Measurements from ENCODE around the gene AKR1C2.

- TF ChIP-seq, protein P1, sequence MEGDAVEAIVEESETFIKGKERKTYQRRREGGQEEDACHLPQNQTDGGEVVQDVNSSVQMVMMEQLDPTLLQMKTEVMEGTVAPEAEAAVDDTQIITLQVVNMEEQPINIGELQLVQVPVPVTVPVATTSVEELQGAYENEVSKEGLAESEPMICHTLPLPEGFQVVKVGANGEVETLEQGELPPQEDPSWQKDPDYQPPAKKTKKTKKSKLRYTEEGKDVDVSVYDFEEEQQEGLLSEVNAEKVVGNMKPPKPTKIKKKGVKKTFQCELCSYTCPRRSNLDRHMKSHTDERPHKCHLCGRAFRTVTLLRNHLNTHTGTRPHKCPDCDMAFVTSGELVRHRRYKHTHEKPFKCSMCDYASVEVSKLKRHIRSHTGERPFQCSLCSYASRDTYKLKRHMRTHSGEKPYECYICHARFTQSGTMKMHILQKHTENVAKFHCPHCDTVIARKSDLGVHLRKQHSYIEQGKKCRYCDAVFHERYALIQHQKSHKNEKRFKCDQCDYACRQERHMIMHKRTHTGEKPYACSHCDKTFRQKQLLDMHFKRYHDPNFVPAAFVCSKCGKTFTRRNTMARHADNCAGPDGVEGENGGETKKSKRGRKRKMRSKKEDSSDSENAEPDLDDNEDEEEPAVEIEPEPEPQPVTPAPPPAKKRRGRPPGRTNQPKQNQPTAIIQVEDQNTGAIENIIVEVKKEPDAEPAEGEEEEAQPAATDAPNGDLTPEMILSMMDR (IDR thresholded peaks at IDR 0.05) = peak; percentile 15 to 58 (median 50)
- peak; percentile 7 for TF ChIP-seq POLR2AphosphoS5 (IDR thresholded peaks at IDR 0.05)
- no peak for TF ChIP-seq POLR2A (IDR thresholded peaks at IDR 0.05)
- TF ChIP-seq EP300 (IDR thresholded peaks at IDR 0.05) = no peak
Measured at GRCh38 chr10:4981722-4982471, 21.8 kb downstream of the AKR1C2 start.
